ENCODE results near the gene APBB2.
"Not testable (repeated sequence)": the region's sequence is repeated elsewhere in the genome, so short reads cannot be mapped to it uniquely, and the experiment has no call there.

The APBB2 gene

GRCh38 chr4:41095192-41095872, 119.0 kb downstream of the APBB2 start:
- no peak for DNase-seq

- no peak for DNase-seq
Measured at GRCh38 chr4:41092128-41092527, 122.2 kb downstream of the APBB2 start.

- no peak for DNase-seq
Measured at GRCh38 chr4:41081847-41082246, 132.5 kb downstream of the APBB2 start.

GRCh38 chr4:41080976-41081375, 133.4 kb downstream of the APBB2 start:
- DNase-seq, result no peak

- DNase-seq, result no peak
Measured at GRCh38 chr4:41079881-41080560, 134.3 kb downstream of the APBB2 start.

GRCh38 chr4:41077628-41078027, 136.7 kb downstream of the APBB2 start:
- DNase-seq, result no peak

GRCh38 chr4:41076481-41076880, 137.9 kb downstream of the APBB2 start:
- DNase-seq, result no peak

GRCh38 chr4:41074215-41074614, 140.1 kb downstream of the APBB2 start:
- no peak for DNase-seq

GRCh38 chr4:41072021-41072777, 142.1 kb downstream of the APBB2 start:
- DNase-seq, result no peak

GRCh38 chr4:41070516-41071281, 143.6 kb downstream of the APBB2 start:
- DNase-seq, result no peak

GRCh38 chr4:41069838-41070237, 144.5 kb downstream of the APBB2 start:
- no peak for DNase-seq

GRCh38 chr4:41069257-41069656, 145.1 kb downstream of the APBB2 start:
- DNase-seq, result no peak

GRCh38 chr4:41067369-41067768, 147.0 kb downstream of the APBB2 start:
- no peak for DNase-seq

GRCh38 chr4:41066049-41066448, 148.3 kb downstream of the APBB2 start:
- no peak for DNase-seq

- DNase-seq, result no peak
Measured at GRCh38 chr4:41065434-41066006, 148.8 kb downstream of the APBB2 start.

GRCh38 chr4:41064953-41065352, 149.4 kb downstream of the APBB2 start:
- no peak for DNase-seq

- no peak for DNase-seq
Measured at GRCh38 chr4:41061482-41062185, 152.7 kb downstream of the APBB2 start.

GRCh38 chr4:41060352-41061334, 153.7 kb downstream of the APBB2 start:
- no peak for DNase-seq

GRCh38 chr4:41059411-41059810, 154.9 kb downstream of the APBB2 start:
- DNase-seq, result not testable (repeated sequence)

- no peak for DNase-seq
Measured at GRCh38 chr4:41058426-41058825, 155.9 kb downstream of the APBB2 start.

- DNase-seq, result no peak
Measured at GRCh38 chr4:41057467-41057866, 156.9 kb downstream of the APBB2 start.
